Activated naive CD8-positive, alpha-beta T cell treated with anti-CD3 and anti-CD28 coated beads, Interleukin-2, amount 50 U/mL, for 24 hours (primary cell): ENCODE data around the gene PRRT1B.
A peak's percentile ranks its signal among the peaks of the same experiment; 100 is the strongest.

Source experiments
- ATAC-seq: fragments of 150-1000 bp; cut with Tn5 transposase; one replicate; pipeline ENCODE4 v1.10.0; 2021
- DNase-seq: peaks from one replicate; pipeline ENCODE4 v3.0.0; 2021
- H3K27ac Mint-ChIP-seq: one replicate; pipeline ENCODE4 v1.8.0; 2021; ENCODE audit warnings: mild to moderate bottlenecking, mixed read lengths
- H3K27me3 Mint-ChIP-seq: one replicate; pipeline ENCODE4 v1.8.0; 2021; ENCODE audit warnings: mixed read lengths
- H3K36me3 Mint-ChIP-seq: one replicate; pipeline ENCODE4 v1.8.0; 2021; ENCODE audit warnings: low read depth, mixed read lengths
- H3K4me1 Mint-ChIP-seq: one replicate; pipeline ENCODE4 v1.8.0; 2021; ENCODE audit warnings: mixed read lengths
- H3K4me3 Mint-ChIP-seq: one replicate; pipeline ENCODE4 v1.8.0; 2021; ENCODE audit warnings: mild to moderate bottlenecking, moderate library complexity, mixed read lengths
- H3K9me3 Mint-ChIP-seq: one replicate; pipeline ENCODE4 v1.8.0; 2021; ENCODE audit warnings: mixed read lengths

PRRT1B gene

GRCh38 chr9:131603199-131603598, 57.9 kb downstream of the PRRT1B start:
- H3K36me3 Mint-ChIP-seq, result peaks cover 22% of the 10 kb centered on the region

GRCh38 chr9:131603711-131604439, 58.6 kb downstream of the PRRT1B start:
- Mint-ChIP-seq H3K4me3 (no peak overlapping the region), H3K27ac (no peak overlapping the region), H3K9me3 (no peaks in the 10 kb centered on the region), H3K36me3 (peaks cover 22% of the 10 kb centered on the region), H3K27me3 (no peaks in the 10 kb centered on the region), H3K4me1 (no peaks in the 10 kb centered on the region)
- no peak for DNase-seq
- no peak for ATAC-seq

More at GRCh38 chr9:131603199-131603598, 57.9 kb downstream of the PRRT1B start:
- Mint-ChIP-seq H3K27me3 (no peaks in the 10 kb centered on the region), H3K4me1 (no peaks in the 10 kb centered on the region), H3K9me3 (no peaks in the 10 kb centered on the region), H3K4me3 (no peak overlapping the region), H3K27ac (no peak overlapping the region)
- ATAC-seq (no peak), DNase-seq (no peak)

GRCh38 chr9:131605770-131606590, 60.7 kb downstream of the PRRT1B start:
- peaks cover 14% of the 10 kb centered on the region for H3K36me3 Mint-ChIP-seq
- no peak for ATAC-seq
- no peak overlapping the region for H3K27ac Mint-ChIP-seq
- DNase-seq, result no peak
- H3K9me3 Mint-ChIP-seq, result no peaks in the 10 kb centered on the region
- H3K27me3 Mint-ChIP-seq, result no peaks in the 10 kb centered on the region
- H3K4me3 Mint-ChIP-seq, result no peak overlapping the region
- H3K4me1 Mint-ChIP-seq, result no peaks in the 10 kb centered on the region

- no peak for ATAC-seq
- peaks cover 13% of the 10 kb centered on the region for H3K36me3 Mint-ChIP-seq
- H3K4me1 Mint-ChIP-seq, result no peaks in the 10 kb centered on the region
- no peak overlapping the region for H3K27ac Mint-ChIP-seq
- H3K27me3 Mint-ChIP-seq, result no peaks in the 10 kb centered on the region
- DNase-seq, result no peak
- no peaks in the 10 kb centered on the region for H3K9me3 Mint-ChIP-seq
- no peak overlapping the region for H3K4me3 Mint-ChIP-seq
These were observed 61.7 kb downstream of the PRRT1B start for GRCh38 chr9:131606896-131607567.

GRCh38 chr9:131607591-131607990, 62.3 kb downstream of the PRRT1B start:
- H3K4me3 Mint-ChIP-seq, result no peak overlapping the region
- H3K4me1 Mint-ChIP-seq, result no peaks in the 10 kb centered on the region
- DNase-seq (no peak), ATAC-seq (no peak)
- no peaks in the 10 kb centered on the region for H3K27me3 Mint-ChIP-seq
- peaks cover 9% of the 10 kb centered on the region for H3K36me3 Mint-ChIP-seq
- no peaks in the 10 kb centered on the region for H3K9me3 Mint-ChIP-seq
- H3K27ac Mint-ChIP-seq, result peak overlapping the region; percentile 62

GRCh38 chr9:131608493-131609037, 63.2 kb downstream of the PRRT1B start:
- no peak overlapping the region for H3K27ac Mint-ChIP-seq
- no peaks in the 10 kb centered on the region for H3K27me3 Mint-ChIP-seq
- no peak for ATAC-seq
- H3K36me3 Mint-ChIP-seq, result peaks cover 7% of the 10 kb centered on the region
- no peak for DNase-seq
- H3K9me3 Mint-ChIP-seq, result no peaks in the 10 kb centered on the region
- no peaks in the 10 kb centered on the region for H3K4me1 Mint-ChIP-seq
- H3K4me3 Mint-ChIP-seq, result no peak overlapping the region
